HG02852 (cell line): ENCODE results near the gene TOMM34.

Source experiments
- ATAC-seq: cut with Tn5 transposase; IDR thresholded peaks from one replicate; pipeline ENCODE4 v1.9.1; 2021; ENCODE audit warnings: mild to moderate bottlenecking, moderate library complexity; ENCODE audit not compliant: unreplicated experiment

Gene TOMM34

GRCh38 chr20:44936510-44936909 lies 23.7 kb downstream of the TOMM34 start:
- no peak for ATAC-seq

DNA sequence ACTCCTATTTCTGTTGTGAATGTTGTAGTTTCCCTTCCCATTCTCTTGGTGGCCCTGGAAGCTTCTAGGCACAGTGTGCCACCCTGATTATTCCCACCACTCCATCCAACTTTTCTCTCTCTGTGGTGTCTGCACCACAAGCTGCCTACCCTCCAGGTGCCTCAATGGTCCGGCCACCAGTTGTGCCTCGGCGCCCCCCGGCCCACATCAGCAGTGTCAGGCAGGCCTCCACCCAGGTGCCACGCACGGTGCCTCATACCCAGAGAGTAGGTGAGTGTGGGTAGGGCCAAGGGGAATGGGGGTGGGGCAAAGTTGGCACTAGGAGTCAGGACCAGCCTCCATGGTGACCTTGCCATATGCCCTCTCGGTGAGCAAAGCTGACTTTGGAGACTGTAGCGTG lies 27.3 kb downstream of the TOMM34 start:
- no peak for ATAC-seq

DNA sequence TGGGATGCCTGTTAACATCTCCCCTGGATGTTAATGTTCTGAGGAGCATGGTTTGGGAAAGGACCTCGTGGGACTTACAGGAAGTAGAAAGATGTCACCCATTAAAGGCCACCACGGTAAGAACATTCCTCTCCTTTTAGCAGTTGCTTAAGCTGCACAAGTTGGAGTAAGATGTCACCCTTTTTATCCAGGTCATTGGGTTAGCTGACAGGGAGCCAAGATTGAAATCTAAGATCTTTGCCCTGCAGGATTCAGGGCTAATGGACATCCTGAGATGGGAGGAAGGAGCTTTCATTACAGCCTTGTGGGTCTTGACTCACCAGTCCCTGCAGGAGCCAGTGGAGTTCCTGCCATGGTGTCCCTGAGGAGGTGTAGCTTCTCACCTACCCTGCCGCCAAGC lies 28.3 kb downstream of the TOMM34 start:
- no peak for ATAC-seq

DNA sequence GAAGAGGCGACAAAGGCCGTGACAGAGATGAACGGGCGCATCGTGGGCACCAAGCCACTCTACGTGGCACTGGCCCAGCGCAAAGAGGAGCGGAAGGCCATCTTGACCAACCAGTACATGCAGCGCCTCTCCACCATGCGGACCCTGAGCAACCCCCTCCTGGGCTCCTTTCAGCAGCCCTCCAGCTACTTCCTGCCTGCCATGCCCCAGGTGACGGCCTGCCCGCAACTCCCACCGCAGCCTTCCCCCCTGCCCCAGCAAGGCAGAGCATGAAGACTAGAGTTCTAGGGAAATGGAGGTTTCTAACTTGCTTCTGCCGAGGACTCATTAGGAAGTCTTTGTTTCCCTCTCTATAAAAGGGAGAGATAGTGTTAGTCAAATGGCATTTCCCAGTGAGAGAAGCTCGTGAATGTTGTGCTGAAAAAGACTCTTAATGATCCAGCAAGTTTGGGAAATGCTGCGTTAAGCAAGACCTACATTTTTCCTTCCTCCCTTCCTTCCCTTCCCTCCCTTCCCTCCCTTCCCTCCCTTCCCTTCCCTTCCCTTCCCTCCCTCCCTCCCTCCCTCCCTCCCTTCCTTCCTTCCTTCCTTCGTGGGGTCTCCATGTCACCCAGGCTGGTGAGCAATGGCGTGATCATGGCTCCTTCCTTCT lies 29.6 kb downstream of the TOMM34 start:
- ATAC-seq: no peak

GRCh38 chr20:44928595-44928994 lies 31.6 kb downstream of the TOMM34 start:
- ATAC-seq: no peak

DNA sequence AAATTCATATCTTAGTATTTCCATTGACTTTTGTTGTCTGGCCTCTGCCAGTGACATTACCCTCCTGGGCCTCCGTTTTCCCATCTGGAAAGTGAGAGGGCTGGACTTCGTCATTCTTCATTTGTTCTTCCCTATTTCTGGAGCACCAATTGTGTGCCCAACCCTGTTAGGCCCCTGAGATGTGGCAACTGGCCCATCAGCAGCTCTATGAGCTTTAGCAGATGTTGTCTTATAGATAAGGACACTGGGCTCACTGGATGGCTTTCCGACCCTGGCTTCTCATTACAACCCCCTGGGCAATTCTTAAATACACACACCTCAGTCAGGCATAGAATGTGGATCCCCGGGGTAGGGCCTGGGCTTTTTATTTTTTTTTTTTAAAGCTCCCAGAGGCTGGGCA lies 35.7 kb downstream of the TOMM34 start:
- no peak for ATAC-seq

- ATAC-seq: no peak
Observed at GRCh38 chr20:44921447-44921846, 38.8 kb downstream of the TOMM34 start.

DNA sequence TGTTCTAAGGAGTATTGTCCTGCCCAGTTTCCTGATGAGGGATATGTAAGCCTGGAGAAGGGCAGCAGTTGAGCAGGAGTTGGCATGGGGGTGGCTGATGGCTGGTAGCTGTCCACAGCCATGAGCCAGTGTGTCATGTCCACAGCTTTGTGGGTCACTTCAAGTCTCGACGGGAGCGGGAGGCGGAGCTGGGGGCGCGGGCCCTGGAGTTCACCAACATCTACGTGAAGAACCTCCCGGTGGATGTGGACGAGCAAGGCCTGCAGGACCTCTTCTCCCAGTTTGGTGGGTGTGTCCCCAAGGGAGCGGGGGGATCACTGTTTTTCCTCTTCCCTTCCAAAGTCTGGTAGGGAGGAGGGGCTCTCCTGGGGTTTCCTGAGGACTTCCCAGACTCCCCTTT lies 41.4 kb downstream of the TOMM34 start:
- ATAC-seq: no peak

- ATAC-seq: no peak
Observed at GRCh38 chr20:44918342-44918741, 41.9 kb downstream of the TOMM34 start.

DNA sequence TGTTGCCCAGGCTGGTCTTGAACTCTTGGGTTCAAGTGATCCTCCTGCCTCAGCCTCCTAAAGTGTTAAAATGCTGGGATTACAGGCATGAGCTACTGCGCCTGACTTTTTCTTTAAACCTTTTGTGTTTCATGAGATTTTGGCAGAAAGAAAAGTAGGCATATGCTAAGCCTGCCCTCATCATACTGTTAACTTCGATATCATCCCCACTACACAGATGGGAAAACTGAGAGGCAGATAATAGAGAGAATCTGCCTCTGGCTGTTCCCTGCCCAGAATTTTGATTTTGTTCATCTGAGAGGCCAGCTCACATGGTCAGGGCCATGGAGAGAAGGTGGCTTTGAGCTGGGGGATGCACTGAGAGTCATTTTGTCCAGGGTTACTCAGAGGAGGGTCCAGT lies 42.8 kb downstream of the TOMM34 start:
- no peak for ATAC-seq

DNA sequence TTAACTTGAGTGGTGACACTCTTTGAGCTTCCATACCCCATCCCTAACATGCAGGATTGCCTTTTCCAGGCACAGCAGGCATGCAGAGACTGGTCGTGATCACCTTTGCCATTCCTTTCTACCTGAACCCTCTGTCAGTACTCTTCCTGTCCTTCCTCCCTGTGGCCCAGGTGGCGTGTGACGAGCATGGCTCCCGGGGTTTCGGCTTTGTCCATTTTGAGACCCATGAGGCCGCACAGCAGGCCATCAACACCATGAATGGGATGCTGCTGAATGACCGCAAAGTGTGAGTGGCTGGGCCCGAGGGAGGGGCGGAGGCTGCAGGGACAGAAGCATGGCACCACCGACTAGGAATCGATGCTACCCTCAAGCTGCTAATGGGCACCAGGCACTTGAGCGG lies 43.6 kb downstream of the TOMM34 start:
- no peak for ATAC-seq

DNA sequence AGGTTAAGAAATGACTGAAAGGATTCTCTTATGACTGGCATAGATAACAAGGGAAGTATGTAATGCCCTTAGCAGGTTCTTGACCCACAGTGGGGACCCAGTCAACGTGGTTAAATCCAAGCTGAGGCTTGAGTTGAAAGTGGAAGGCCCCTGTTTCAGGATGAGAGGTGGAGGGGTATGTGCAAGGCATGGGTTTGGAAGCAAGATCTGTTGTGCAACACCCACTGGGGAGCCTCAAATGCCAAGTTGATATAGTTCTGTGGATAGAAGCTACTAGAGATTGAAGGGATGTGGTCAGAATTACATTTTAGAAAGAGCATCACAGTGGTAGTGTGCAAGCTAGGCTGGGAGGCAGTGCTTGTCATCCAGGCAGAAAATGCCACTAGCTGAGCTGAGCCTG lies 45.3 kb downstream of the TOMM34 start:
- no peak for ATAC-seq

DNA sequence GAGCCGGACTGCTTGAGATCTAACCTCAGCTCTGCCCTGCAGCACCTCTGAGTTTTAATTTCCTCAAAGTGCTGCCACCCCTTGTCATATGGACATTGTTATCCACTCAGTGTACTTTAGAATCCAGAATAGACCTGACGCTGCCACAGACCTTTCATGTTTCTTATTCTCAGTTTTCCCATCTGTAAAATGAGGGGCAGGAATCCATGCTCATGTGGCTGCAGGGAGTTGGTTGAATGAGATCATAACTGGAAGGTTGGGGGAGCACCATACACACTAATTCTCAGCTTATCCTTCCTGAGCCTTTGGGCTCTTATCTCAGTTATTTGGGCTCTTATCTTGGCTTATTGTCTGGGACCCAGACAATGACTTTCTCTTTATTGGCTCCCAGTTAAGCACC lies 48.0 kb downstream of the TOMM34 start:
- no peak for ATAC-seq

- no peak for ATAC-seq
Observed at GRCh38 chr20:44911264-44911921, 48.8 kb downstream of the TOMM34 start.

GRCh38 chr20:44910690-44911262 lies 49.4 kb downstream of the TOMM34 start:
- no peak for ATAC-seq

- peak; percentile 81 for ATAC-seq
Observed at GRCh38 chr20:44909872-44910689, 50.1 kb downstream of the TOMM34 start, which contains the start of gene PABPC1L. TSS of gene PABPC1L (plus strand) at chr20:44910060. CDS start at chr20:44910144, 84 bp downstream.

DNA sequence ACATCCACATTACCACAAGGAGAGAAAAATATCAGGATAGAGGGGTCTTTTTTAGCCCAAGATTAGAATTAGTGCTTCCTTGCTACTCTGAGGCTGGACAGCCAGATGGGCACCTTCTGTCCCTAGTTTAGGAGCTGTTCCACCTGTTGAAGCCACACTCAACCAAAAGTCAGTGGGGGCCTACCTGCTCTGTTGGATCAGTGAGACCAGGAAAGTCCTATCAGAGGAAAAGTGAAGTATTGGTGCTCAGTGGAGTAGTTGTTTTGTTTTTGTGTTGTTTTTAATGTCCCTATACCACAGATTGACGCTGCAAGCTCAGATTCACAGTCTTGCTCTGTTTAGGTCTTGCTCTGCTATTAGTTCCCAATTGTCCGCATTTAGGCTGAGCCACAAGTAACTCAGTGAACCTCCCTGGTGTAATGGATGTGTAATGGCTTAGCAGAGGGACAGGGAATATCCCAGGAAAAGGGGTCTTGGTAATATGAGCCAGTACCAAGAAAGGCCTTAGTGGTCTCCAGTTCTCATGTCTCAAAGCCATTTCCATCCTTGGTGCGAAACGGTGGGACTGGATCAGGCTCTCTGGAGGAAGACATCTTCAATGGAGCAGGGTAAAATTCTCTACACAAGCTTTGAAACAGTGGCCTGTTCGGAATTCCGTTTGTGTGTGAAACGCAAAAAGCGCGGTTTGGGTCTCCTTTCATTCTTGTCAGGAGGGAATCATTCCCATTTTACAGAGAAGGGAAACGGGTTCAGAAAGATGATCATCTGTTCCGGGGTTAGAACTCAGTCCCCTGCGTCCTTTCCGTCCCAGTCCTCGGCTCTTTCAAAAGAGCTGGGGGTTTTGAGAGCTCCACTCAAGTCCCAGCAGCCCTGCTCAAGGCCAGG lies 51.0 kb downstream of the TOMM34 start:
- ATAC-seq: no peak

DNA sequence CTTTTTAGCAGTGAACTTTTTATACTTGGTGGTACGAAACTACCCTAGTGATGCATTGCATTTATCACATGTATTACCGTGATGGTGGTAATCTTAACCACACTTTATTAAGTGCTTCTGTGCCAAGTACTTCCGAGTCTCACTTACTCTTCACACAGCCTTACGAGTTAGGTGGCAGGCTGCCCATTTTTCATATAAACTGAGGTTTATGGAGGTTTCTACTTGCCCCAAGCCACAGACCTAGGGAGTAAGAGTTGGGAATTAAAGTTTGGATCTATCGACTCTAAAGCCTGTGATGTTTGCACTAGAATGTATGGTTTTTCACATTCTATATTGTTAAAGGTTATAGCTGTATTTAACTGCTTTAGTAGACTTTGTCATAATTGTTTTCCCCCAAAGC lies 55.8 kb downstream of the TOMM34 start:
- no peak for ATAC-seq

DNA sequence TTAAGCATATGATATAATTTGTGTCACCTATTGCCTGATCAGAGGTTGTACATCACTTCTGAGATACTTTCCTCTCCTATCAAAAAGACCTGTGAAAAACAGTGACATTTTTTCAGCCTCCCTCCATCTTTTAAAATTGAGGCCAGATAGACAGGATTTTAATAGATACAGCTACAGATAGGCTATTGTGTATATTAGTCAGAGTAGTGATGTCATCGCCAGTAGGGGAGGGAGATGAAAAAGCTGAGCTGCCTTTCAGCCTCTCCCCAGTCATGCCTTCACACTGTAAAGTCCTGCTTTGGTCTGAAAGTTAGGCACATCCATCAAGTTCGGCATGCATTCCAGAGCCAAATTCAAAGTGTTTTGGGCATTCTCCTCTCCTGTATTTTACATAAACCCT lies 58.2 kb downstream of the TOMM34 start:
- no peak for ATAC-seq

DNA sequence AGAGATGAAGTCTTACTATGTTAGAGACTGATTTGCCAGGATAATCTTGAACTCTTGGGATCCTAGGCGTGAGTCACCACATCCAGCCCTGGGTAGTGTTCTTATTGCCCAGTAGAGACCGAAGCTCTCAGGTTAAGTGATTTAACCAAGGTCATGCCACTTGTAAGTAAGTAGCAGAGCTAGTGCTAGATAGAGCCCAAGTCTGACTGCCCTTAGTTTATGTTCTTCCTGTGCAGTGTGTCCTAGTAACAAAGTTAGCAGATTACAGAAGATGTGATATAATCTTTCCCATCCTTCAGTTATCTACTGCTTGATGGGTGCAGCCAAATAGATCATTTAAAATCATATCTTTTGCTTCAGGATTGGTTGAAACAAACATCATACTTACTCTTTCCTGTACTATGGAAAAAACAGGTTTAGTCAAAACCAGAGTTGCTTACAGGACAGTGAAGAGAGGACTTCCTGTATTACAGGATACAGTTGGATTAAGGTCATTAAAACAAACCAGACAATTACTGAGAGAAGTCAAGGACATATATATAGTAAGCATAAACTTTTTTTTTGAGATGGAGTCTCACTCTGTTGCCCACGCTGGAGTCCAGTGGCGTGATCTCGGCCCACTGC lies 59.9 kb downstream of the TOMM34 start:
- ATAC-seq: no peak
